Measurements from ENCODE around the gene CAMK2D.

Gene CAMK2D

DNA sequence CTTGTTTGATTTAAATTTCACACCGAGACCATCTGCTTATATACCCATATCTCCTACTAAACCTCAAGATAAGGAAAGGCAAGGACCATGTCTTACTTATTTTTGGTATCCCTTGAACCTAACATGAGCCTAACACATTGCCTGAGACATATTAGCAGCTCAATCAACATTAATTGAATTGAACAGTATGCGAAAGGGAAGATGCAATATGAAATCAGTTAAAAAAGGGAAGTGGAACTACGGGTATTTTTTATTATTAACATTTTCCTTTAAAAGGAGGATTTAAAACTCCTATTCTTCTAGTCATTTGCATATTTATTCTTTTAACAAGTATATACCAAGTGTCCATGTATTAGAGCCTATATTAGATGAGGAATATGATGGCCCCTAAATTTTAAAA, 197.0 kb downstream of the CAMK2D start:
- no peak for DNase-seq (ENCODE audit: low read depth)

DNA sequence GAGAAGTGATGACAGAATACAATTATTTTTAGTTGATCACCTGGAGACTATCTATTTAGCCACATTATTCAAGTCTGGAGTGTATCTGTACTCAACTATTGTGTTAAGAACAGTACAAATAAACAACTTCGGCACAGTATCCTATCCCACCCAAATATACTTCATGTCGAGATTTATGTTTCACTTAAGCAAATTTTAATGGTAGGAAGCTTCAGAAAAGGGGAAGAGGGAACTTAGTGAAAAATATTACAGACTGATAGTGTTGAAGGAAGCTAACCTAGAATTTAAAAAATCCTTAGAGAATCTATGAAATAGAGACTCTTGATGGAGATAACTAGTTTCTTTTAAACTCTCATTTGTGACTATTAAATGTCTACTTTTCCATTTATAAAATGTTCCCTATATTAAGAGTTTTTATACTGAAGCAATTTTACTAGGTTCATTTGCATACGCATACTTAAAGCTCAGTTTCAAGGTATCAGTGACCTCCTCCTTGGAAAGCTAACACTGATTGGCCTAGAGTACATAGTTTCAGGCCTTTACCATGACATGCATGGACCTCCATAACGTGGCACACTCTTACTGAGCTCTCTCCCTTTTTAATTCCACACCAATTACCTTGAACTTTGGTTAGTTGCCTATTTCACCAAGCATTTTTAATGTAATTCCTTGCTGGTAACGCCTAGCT, 197.7 kb downstream of the CAMK2D start:
- no peak for DNase-seq (ENCODE audit: low read depth)

DNA sequence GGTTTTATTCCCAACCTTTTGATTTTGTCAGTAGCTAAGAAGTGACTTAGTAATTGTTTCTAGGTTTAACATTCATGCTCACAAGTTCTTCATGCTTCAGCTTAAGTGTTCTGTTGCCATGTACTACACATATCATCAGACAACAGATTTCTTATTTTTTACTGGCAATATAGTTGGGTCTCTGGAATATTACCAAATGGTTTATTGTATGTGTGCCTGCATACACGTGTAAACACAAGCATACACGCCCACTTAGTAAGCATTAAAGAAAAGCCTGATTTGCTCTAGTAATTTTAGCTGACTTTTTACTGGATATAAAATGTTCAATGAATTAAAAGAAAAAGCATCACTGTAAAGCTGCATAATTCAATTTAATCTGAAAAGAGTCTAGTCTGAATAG, 199.8 kb downstream of the CAMK2D start:
- DNase-seq (ENCODE audit: low read depth), result no peak

GRCh38 chr4:113561092-113561491, 200.4 kb downstream of the CAMK2D start:
- no peak for DNase-seq (ENCODE audit: low read depth)

- DNase-seq (ENCODE audit: low read depth), result no peak
Observed at GRCh38 chr4:113560579-113560978, 201.0 kb downstream of the CAMK2D start.

GRCh38 chr4:113559947-113560346, 201.6 kb downstream of the CAMK2D start:
- DNase-seq (ENCODE audit: low read depth), result no peak

DNA sequence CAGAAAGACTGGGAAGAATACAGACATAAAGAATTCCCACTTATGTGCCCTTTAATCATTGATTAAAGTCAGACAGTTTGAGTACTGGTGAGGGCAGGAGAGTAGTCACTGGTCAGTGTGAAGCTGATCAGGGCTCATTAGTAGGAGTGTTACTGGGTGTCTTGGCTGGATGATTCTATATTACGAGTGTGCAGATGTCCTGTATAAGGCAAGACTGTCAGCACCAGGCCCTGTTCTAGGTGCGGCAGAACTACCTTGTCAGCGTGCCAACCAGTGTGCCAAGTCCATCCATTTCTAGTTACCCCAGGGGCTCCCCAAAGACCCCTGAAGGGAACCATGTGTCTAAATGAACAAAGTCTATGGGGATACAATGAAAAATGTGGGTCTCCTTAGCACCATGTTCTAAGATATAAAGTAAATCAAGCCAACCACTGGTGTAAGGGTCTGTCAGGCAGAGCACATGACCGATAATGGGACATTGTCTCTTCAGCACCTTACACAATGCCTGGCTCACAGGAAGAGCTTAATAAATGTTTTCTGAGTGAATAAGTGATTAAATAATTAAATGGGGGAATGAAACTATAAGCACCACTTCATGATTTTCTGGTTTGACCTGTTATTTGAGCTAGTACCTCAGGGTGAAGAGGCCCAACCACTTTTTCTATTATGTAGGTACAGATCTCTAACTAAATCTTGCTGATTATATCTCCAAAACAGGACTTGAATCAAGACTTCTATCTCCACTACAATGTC, 205.0 kb downstream of the CAMK2D start:
- DNase-seq (ENCODE audit: low read depth), result no peak

DNA sequence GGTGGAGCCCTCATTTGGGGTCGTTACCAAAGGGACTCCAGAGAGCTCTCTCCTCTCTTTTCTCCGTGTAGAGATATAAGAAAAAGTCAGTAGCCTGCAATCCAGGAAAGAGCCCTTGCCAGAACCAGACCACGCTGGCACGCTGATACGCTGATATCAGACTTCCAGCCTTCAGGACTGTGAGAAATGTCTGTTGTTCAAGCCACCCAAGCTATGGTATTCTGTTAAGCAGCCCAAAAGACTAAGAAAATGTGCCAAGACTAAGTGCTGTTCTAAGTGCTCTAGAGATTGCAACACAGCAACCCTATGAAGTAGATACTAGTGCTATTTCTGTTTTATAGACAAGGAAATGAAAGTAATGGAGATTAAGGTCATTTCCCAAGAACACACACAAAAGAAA, 205.7 kb downstream of the CAMK2D start:
- no peak for DNase-seq (ENCODE audit: low read depth)

DNA sequence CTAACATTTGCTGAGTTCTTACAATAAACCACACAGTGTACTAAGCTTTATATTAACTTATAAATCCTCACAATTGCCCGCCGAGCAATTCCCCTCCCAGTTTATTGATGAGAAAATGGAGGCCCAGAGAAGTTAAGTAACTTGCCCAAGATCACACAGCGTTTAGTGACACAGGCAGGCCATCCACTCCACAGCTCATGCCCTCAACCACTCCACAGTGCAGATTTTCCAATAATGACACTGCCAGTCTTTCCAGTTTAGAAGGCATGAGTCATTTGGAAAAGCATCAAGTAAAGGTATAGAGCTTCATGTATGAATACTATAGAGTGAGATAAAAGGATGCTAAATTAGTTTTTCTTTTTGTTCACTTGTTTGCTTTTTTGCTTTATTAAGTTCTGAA, 208.5 kb downstream of the CAMK2D start:
- no peak for DNase-seq (ENCODE audit: low read depth)

DNA sequence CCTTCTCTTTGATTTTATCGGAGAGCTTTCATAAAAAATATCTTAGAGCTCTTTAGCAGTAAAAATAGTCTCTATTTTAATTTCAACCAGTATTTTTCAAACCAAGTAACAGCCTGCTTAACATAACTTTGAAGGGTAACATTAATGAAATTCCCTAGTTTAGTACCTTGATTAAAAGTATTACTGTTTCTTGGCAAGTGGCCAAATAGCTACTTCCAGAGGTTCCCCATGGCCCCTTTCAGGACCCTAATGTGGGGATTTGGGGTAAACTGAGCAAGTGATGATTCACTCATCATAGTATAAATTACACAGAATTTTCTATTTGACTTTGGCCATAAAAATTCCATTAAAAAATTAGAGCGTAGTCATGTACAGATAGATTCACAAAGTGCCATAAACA, 211.0 kb downstream of the CAMK2D start:
- DNase-seq (ENCODE audit: low read depth), result no peak

- DNase-seq (ENCODE audit: low read depth), result no peak
Observed at GRCh38 chr4:113548303-113548702, 213.2 kb downstream of the CAMK2D start.

DNA sequence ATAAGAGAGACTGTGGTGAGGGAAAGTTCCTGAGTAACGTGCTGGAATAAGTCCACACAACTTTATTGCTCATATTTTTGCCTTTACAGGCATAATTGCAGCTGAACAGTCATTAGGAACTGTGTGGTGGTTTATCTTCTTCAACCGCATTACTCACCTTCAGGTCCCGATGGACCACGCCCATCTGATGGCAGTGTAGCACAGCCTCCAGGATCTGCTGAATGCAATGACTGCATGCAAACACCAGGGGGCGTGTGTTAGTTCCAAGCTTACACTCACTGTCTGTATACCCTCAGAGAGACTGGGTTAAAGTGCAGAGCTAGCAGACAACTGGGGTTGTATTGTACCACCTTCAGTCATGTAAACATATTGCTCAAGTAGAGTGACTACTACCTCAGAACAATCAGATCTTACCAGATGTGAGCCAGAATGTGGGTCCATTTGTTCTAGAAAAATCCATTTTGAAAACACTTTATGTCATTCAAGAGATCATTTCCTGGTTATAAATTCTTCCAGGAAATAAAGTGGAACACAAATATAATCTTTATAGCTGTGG, 214.0 kb downstream of the CAMK2D start:
- peak; percentile 89 for DNase-seq (ENCODE audit: low read depth)

DNA sequence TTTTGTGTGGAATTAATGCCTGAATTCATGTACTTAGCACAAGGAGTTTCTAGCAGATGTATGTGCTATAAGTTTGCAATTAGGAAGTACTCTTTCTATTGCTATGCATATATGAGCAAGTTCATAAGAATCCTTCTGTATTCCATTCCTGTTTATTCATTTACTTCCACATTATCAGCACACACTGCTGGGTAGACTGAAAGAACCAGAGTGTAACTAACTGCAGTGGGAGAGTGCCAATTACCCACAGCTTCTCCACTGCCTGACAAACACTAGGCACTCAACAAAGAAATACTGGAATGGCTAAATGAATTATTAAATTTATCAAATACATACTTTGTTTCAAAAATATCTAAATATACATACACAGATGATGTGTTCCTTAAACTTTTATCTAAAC, 219.6 kb downstream of the CAMK2D start:
- DNase-seq (ENCODE audit: low read depth), result no peak

DNA sequence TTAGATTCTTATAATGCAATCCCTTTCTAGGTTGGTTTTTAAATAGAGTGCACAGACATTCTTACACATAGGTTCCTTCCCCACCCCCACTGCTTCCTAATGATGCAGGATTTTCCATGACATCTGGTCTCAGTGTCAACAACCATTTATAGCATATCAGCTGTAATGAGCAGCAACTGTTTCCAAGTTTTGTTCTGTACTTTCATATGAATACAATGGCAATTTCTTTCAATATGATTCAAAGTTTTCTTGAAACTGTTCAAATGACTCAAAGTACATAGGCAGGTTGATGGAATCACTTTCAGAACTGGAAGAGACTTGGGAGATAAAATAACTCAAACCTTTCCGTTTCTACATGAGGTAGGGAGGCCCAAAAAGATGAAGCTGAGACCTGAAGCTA, 220.7 kb downstream of the CAMK2D start:
- DNase-seq (ENCODE audit: low read depth), result peak; percentile 61

DNA sequence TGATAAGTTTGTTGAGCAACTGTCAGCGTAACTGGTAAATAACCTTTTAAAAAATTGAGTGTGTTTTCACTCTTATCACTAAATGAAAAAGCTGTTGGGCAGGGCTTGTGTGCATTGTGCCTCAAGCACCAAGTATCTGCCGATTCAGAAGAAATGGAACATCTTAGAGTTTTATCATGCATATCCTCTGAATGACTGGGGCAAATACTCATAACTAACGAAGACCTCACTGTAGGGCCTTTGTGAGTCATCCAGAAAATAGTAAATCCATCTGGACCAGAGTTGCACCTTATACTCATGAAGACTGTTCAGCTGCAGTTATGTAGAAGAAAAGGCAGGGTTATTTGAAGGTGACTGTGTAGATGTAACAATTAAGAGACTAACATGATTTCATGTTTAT, 222.1 kb downstream of the CAMK2D start:
- DNase-seq (ENCODE audit: low read depth), result no peak

DNA sequence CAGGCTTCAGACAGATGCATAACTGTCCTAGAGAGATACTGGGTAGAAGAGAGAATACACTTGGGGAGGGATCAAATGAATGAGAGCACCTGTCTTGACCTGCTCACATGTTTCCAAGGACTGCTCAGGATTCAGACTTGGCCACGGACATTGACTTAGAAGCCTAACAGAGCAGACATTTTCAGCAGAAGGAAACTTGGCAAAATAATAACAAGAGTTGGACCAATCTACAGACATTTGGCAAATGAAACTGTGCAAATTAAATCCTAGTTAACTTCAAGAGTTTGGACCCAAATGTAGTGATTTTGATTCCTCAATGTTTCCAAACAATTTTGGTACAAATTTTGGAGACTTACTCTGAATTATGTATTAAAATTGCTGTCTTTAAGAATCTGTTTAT, 223.9 kb downstream of the CAMK2D start:
- DNase-seq (ENCODE audit: low read depth), result no peak

DNA sequence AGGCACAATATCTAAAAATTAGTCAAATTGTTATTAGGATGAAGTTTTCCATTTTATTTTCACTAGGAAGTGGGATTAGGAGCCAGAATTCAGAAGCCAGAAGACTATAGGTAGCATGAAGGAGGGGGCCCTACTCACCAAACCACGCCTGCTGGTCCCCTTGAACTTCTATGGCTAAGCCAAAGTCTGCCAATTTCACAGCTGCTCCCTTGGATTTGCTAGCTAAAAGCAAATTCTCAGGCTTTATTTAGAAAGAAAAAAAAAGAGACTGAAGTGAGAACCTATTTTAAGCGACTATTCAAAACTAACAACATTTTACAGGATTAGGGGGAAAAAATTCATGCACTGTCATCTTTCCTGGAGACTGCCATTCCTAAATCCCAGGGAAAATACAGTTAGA, 224.3 kb downstream of the CAMK2D start:
- no peak for DNase-seq (ENCODE audit: low read depth)

- DNase-seq (ENCODE audit: low read depth), result no peak
Observed at GRCh38 chr4:113534711-113535110, 226.8 kb downstream of the CAMK2D start.

DNA sequence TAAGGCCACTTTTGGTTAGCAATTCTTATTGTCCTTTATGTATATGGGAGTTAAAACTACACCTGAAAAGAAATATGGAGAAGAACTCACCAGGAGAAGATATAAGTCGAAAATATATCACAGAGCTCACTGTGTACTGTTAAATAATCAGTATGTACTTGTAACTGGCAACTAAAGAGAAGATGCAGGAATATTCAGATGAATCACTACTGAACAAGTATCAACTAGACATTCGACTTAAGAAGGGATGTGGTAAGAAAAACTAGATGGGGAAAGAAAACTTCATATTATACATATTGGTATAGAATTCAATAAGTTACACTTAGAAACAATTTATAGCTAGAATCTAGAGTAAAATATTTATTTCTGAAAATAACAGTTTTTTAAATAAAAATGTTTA, 230.0 kb downstream of the CAMK2D start:
- DNase-seq (ENCODE audit: low read depth), result no peak

GRCh38 chr4:113528395-113528794, 233.1 kb downstream of the CAMK2D start:
- no peak for DNase-seq (ENCODE audit: low read depth)

DNA sequence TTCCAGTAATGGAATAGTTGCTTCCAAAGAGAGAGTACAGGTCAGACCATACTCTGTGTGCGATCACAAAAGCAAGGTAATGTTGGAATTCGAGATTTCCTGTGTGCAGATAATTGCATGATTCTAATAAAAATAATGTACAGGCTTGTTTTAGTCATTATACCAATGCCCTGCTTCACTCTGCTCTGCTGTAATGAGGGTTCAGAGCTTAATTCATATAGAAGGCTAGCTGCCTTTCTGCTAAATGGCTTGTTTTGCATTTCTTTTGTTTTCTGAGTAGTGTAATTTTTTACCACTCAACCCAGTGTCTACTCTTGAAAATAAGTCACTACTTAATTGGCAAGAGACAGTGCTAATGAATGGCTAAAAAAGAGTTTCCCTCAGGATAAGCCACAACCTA, 236.0 kb downstream of the CAMK2D start:
- no peak for DNase-seq (ENCODE audit: low read depth)

DNA sequence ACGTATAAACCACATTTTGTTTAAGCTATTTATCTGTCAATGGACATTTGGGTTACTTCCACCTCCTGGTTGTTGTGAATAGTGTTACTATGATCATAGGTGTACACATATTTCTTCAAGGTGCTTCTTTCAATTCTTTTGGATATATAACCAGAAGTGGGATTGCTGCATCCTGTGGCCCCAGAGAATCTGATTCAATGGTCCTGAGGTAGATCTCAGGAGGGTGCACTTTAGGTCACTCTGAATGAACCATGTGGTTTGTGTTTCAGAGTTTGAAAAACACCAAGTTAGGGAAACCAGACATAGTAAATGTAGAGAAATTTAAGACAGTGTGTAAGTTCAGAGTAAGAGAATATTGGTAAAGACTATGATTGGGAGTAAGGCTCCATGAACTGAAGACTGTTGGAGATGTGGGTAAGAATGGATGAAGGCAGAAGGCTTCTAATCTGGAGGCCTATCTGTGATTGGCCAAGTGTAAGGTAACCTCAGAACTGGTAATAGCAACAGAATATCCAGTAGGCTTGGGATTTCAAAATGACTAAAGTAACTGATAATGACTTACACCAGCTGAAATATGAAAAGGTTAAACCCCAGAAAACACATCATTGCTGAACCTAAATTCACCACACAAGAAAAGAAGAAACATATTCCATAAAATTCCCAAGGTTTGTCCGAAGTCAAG, 236.9 kb downstream of the CAMK2D start:
- no peak for DNase-seq (ENCODE audit: low read depth)

DNA sequence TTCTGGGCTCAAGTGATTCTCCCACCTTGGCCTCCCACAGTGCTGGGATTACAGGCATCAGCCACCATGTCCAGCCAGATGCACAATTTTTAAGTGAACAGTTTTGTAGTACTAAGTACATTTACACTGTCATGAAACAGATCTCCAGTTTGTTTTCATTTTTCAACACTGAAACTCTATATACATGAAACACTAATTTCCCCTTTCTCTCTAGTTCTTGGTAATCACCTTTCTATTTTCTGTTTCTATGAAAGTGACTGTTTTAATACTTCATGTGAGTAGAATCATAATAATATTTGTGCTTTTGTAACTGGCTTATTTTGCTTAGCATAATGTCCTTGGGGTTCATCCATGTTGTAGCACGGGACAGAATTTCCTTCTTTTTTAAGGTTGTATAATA, 237.4 kb downstream of the CAMK2D start:
- DNase-seq (ENCODE audit: low read depth), result no peak
